HG03521 (cell line): Measurements from ENCODE around the gene SPATA31A3.
"Not testable (repeated sequence)": the region's sequence is repeated elsewhere in the genome, so short reads cannot be mapped to it uniquely, and the experiment has no call there.

Source experiments
- ATAC-seq: cut with Tn5 transposase; IDR thresholded peaks from one replicate; pipeline ENCODE4 v1.9.1; 2021; ENCODE audit warnings: mild to moderate bottlenecking, moderate library complexity; ENCODE audit not compliant: unreplicated experiment

Gene SPATA31A3

DNA sequence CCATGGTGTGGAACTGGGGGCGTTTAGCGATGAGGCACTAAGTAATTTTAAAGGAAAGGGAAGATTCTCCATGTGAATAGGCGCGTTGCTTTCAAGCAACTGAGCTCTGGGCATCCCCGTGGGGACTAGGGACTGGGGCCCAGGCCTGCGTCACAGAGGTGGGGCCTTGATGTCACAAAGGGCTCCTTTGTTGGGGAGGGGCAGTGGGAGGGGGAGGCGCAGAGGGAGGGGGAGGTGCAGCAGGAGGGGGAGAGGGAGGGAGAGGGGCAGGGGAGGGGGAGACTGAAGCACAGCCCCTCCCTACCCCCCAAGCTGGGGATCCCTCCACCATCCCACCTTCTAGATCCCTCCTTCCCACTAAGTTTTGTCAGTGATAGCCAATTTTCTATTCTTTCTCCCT lies at the start of gene SPATA31A3:
SPATA31A3 (minus strand) TSS at position 101 of the 400 bp plus-strand sequence; CDS start at position 72, 29 bp downstream.
- ATAC-seq: not testable (repeated sequence)

GRCh38 chr9:66952576-66952975 lies 39.8 kb downstream of the SPATA31A3 start:
- ATAC-seq: not testable (repeated sequence)

GRCh38 chr9:66942400-66943155 lies 49.8 kb downstream of the SPATA31A3 start:
- not testable (repeated sequence) for ATAC-seq

DNA sequence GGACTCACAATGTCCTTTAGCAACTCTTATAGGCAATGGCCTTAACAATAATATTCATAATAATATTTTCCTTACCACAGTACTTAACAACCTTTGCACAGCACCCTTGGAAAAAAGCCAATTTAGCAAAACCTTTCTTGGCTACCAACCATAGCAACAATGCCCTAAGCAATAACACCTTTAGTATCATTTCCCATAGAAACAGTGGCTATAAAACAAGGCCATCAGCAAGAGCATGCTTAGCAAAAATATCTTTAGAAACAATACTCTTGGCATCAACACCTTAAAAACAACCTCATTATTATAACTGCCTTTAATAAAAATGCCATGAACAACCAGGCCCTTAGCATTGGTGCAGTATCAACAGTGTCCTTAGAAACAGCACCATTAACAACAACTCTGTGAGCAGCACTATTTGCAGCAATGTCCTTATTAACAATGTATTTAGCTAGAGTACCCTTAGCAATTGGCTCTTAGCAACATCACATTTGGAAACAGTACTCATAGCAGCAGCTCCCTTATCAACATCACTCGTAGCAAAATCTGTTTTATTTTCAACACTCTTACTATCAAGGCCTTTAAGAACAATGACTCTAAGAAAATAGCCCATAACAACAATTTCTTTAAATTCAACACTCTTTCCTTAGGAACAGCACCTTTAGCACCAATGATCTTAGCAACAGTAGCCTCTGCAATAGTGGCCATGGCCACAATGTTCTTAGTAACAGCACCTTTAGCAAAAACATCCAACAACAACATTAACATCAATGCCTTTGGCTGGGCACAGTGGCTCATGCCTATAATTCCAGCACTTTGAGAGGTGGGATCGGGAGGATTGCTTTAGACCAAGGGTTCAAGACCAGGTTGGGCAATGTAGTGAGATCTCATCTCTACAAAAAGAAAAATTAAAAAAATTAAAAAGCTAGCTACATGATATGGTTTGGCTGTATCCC lies 52.2 kb downstream of the SPATA31A3 start:
- not testable (repeated sequence) for ATAC-seq

- ATAC-seq: not testable (repeated sequence)
These were observed 54.0 kb downstream of the SPATA31A3 start for GRCh38 chr9:66938322-66938721.

- not testable (repeated sequence) for ATAC-seq
These were observed 54.7 kb downstream of the SPATA31A3 start for GRCh38 chr9:66937662-66938061.
